SK-MEL-5 (cell line): ENCODE measurements around the gene LRRC15. TPM values are rescaled to one million over a fixed set of nuclear protein-coding genes. Genes with fewer than 3 reads are reported as not detected.
A peak's percentile ranks its signal among the peaks of the same experiment; 100 is the strongest.

Experiments
- DNase-seq: peaks from one replicate; pipeline ENCODE4 v3.0.0-alpha.2; 2016; ENCODE audit warnings: low read depth, low spot score
- in situ Hi-C: cut with HindIII; loops from 2 replicates; pipeline ENCODE4 v1.10.0; 2016; ENCODE audit warnings: low sequenced_read_pairs, high pct_unique_total_duplicates, low pct_unique_long_range_greater_than_20kb
- total RNA-seq: library from RNA; depleted of rRNA; stranded (reverse); fragments of >200 nt; shearing (Covaris generic); gene quantifications from 2 replicates; pipeline ENCODE4 v1.2.3, GENCODE V29; 2014

The LRRC15 gene
- total RNA-seq, 1 experiment from 2014 or later, result not detected

- in situ Hi-C loops, result no loop called here
- no peak for DNase-seq
Observed at GRCh38 chr3:194389269-194389668, 19.7 kb upstream of the LRRC15 start.

DNA sequence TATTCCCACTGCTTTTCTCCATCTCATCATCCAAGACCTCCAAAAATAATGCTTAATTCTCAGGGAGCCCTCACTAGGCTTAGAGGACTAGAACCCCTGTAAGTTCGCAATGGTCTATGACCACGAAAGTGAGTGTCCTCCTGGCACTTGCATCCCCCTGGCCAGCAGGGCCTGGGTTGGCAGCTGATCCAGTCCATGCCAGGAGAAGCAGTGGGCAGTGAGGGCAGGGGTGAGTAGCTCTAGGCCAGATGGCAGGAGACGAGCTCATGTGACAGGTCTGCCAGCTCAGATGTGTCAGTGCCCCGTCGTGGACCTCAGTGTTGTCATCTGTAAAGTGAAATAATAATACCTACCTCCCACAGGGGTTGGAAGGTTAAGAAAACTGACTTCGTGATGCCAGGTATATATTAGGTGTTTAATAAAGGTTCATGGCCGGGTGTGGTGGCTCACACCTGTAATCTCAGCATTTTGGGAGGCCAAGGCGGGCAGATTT is 18.4 kb upstream of the LRRC15 start:
- no peak for DNase-seq
- in situ Hi-C loops, result no loop called here

DNA sequence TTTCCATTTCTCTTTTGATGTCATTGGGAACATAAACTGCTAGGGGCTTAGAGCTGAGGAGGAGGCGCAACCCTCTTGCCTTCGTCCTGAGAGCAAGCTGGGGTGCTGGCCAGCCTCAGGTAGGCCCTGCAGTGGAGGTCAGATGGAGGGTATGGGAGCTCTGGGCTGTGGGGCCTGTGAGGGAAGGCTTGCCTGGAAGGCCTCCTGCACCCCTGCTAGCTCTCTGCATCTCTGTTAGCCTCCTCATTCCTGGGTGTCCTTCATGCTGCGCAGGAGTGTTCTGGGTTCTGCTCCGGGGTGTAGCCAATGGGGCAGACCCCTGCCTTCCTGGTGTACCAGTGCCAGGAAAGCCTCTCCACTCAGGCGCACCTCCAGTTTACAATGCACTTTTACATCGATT is 17.7 kb upstream of the LRRC15 start:
- in situ Hi-C loops, result no loop called here

GRCh38 chr3:194386648-194387047 is 17.1 kb upstream of the LRRC15 start:
- in situ Hi-C loops, result no loop called here
- DNase-seq, result no peak

More for the DNA sequence above, 17.7 kb upstream of the LRRC15 start:
- no peak for DNase-seq

DNA sequence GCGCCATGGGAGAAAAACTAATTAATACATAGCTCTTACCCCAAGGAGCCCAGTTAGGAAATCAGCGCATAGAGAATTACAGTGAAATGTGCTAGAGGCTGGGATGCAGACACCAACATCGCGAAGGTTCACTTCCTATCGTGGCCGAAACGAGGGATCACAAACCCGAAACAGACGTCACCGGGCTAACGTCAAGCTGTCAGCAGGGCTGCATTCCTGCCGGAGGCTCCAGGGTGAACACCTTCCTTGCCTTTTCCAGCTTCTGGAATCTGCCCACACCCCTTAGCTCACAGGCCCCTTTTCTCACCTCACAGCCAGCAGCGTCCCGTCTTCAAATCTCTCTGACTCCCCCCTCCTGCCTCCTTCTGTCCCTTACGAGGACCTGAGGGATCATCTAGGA is 16.5 kb upstream of the LRRC15 start:
- in situ Hi-C loops, result no loop called here
- DNase-seq, result no peak

- no peak for DNase-seq
- in situ Hi-C loops, result no loop called here
Observed at GRCh38 chr3:194384569-194385001, 15.0 kb upstream of the LRRC15 start.

DNA sequence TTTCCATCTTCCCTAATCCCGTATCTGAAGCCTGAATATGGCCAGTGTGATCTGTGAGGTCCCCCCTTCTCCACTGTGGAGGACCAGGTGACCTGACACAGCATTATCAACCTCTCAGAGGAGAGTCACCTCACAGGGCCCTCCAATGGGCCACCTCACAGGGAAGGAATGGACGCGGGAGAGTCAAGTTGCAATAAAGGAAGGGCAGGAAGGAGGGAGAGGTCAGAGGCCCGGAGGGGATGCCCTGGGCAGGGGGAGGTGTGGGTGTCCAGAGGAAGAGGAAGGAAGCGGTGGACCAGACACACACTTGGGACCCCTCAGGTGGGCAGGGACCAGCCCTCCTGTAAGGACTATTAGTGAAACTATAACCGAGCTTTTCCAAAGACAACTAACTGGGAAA is 14.6 kb upstream of the LRRC15 start:
- in situ Hi-C loops, result no loop called here

GRCh38 chr3:194383276-194383940 is 13.9 kb upstream of the LRRC15 start:
- in situ Hi-C loops, result no loop called here
- DNase-seq, result no peak

More for the DNA sequence above, 14.6 kb upstream of the LRRC15 start:
- no peak for DNase-seq

- no peak for DNase-seq
- in situ Hi-C loops, result no loop called here
Observed at GRCh38 chr3:194382892-194383223, 13.3 kb upstream of the LRRC15 start.

- in situ Hi-C loops, result no loop called here
- no peak for DNase-seq
Observed at GRCh38 chr3:194382196-194382891, 12.8 kb upstream of the LRRC15 start.

- DNase-seq, result peak; percentile 51
Observed at GRCh38 chr3:194381460-194381875, 11.9 kb upstream of the LRRC15 start.

GRCh38 chr3:194380326-194380725 is 10.8 kb upstream of the LRRC15 start:
- DNase-seq, result no peak

More at GRCh38 chr3:194381460-194381875, 11.9 kb upstream of the LRRC15 start:
- in situ Hi-C loops, result no loop called here

DNA sequence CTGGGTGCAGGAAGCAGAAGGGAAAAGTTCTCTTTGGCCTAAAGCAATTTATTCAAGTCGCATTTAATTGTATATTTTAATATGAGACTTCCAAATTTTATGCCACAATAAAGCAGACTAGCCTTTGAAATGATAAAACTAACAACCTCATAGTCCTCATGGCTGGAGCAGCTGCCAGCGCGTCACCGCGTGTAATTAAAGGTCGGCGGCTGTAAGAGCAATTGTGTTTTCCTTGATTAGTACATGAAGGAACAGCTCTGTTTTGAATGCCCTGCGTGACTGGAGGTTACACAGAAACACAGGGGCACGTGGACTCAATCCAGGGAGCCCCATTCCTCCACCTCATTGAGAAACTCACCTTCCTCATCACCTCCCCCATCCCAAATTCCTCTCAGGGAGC is 10.1 kb upstream of the LRRC15 start:
- in situ Hi-C loops, result no loop called here
- peak; percentile 9 for DNase-seq

More at GRCh38 chr3:194380326-194380725, 10.8 kb upstream of the LRRC15 start:
- in situ Hi-C loops, result no loop called here

DNA sequence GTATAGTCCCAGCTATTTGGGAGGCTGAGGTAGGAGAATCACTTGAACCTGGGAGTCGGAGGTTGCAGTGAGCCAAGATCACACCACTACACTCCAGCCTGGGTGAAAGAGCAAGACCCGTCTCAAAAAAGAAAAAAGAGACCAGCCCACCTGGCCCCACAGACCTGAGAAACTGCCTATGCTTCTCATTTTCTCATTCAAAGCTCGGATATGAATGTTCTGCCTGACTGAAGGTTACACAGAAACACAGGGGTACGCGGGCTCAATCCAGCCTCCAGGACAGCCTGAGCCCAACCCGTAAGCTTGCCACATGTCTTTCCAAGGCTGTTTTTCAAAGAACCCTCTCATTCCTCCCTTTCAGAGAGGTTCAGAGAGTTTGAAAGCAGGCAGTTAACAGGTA is 9.7 kb upstream of the LRRC15 start:
- in situ Hi-C loops, result no loop called here
- DNase-seq, result no peak

GRCh38 chr3:194377708-194378107 is 8.2 kb upstream of the LRRC15 start:
- DNase-seq, result no peak
- in situ Hi-C loops, result no loop called here

GRCh38 chr3:194376241-194376560 is 6.7 kb upstream of the LRRC15 start:
- in situ Hi-C loops, result no loop called here
- DNase-seq, result no peak

DNA sequence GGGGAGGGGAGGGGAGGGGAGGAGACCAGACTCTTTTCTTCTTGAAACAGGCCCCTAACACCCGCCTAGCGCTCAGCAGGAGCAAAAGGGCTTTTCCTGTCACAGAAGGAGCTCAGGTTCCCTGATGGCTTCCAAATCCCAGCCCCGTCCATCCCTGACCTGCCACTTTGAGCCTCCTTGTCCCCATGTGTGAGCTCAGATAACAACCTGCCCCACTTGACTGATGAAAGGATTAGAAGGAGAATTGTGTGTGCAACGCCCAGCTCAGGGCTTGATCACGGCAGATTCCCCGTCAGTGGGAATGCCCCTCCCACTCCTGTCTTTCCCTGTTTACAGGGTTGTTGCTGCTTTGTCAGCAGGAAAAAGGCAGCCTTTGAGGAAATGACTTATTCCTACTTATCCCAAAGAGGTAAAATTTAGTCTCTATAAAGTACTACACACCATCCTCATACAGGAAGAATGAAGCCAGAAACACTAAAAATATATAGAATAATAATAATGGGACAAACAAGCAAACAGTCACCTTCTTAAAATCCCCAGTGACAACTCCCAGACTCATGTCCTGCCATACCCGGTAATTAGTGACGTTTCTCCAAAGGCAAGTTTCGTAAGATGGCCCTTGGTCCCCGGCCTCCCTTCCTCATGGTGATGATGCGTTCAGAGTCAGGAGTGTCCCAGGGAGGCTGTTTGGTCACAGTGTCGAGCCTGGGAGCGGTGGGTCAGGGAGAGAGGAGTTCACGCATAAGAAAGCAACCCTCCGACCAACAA is 6.1 kb upstream of the LRRC15 start:
- no peak for DNase-seq
- in situ Hi-C loops, result no loop called here

DNA sequence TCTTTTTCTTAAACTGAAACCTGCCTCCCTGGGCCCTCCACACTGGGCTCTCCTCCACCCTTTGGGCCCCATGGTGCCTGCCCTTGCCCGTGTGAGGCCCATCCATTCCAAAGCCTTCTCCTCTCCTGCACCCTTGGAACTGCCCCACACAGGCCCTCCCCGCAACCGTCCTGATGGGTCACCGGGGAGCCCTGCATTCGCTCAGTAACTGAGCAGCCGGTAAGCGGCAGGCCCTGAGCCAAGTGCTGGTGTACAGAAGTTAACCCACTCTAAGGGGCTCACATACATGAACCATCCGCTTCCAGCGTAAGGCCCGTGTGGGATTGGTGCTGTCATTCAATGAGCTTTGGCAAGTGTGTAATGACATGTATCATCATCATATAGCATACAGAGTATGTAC is 5.4 kb upstream of the LRRC15 start:
- in situ Hi-C loops, result no loop called here
- DNase-seq, result no peak

DNA sequence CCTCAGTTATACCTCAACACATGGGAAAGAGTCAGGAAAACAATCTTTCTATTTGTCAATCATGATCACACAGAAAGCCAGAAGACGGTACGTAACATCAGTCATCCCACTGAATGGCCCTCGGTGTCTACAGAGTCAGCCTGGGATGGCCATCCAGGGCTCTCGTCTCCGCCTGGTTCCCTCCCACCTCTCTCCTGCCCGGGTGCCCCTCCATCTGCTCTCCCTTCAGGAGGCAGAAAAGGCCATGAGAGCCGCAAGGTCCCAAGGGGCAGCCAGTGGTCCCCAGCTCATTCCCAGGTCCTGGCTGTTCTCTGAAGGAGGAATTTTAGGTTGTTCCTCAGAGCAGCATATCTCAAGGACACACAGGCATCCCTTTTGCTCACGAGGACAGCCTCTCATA is 4.4 kb upstream of the LRRC15 start:
- in situ Hi-C loops, result no loop called here
- no peak for DNase-seq
